HG03159 (cell line): ENCODE data around the gene CCDC12.
"Not testable (repeated sequence)": the region's sequence is repeated elsewhere in the genome, so short reads cannot be mapped to it uniquely, and the experiment has no call there.

Experiments used
- ATAC-seq: cut with Tn5 transposase; IDR thresholded peaks from one replicate; pipeline ENCODE4 v1.9.1; 2021; ENCODE audit warnings: mild to moderate bottlenecking, moderate library complexity; ENCODE audit not compliant: unreplicated experiment

Gene CCDC12

DNA sequence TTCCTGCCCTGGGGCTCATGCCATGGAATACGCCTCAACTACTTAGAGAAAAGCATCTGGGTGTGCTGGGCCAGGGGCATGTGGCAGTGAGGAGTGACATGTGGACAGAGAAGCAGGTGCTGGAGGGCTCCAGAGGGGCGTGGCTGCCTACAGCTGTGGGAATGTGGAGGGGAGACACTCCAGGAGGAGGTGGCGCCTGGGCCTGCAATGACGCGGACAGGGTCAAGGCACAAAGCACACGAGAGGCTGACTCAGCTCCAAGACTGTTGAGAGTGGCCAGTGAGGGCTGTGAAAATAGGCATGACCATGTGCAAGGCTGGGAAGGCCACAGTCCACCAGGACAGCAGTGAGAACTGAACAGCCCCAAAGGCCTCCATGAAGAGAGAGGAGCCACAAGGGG, 50.5 kb downstream of the CCDC12 start:
- no peak for ATAC-seq

DNA sequence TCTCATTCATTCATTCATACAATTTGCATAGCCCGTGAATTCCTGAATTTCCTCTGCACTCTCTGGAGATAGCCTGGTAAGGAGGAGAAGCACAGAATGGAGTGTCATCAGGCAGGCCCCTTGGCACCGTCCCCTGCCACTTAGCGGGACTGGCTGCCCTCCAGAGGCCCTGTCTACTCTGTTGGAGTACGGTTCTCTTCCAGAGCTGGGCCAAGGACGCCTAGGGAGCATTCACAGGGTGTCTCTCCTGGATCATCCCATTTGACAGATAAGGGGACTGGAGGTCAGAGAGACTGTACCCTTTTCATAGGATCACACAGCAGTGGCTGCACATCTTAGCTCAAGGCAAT, 51.0 kb downstream of the CCDC12 start:
- no peak for ATAC-seq

GRCh38 chr3:46924921-46925584, 51.5 kb downstream of the CCDC12 start:
- ATAC-seq, result no peak

- no peak for ATAC-seq
Measured at GRCh38 chr3:46923559-46924350, 52.8 kb downstream of the CCDC12 start.

DNA sequence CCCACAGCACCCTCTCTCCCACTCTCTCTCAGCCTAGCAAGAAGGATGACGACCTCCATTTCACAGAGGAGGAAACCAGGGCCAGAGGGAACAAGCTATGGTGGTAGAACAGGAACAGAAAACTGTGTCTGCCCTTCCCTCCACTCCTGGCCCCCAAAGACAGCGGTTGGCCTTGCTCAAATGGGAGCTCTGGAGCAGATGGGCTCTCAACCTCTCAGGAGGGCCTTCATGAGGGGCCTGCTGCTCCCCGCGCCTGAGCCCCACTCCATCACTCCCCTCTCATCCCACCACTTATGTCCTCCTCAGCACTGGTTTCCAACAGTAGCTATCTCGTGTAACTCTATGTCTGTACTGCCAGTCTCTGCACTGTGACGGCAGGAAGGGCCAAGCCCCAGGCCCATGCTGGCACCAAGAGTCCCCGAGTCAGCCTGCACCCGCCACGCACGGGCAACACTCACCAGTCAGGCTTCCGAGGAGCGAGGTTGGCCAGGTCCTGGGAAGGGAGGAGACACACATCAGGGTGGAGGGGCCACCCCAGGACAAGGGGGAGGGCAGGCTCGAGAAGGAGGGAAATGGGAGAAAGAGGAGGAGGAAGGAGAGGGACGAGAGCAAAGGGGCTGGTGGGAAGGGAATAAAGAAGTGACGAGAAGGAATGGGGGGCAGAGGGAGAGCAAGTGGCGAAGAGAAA, 53.5 kb downstream of the CCDC12 start:
- ATAC-seq, result no peak

DNA sequence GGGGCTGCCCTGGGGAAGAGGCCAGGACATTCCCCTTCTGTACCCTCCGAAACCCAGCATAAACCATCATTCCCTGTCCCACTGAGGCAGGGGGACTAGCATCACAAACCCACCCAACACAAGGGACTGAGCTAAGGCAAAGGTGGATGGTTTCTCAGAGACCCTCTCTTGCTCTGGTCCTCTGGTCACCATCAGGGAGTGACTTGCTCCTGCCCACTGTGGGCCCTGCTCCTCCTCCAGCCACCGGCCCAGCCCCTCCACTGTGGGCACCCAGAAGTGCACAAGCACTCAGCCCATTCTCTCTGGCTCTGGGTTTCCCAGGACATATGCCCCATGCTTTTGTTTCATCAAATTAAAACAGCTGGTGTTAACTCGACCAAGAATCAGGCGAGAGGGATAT, 54.1 kb downstream of the CCDC12 start:
- ATAC-seq, result no peak

DNA sequence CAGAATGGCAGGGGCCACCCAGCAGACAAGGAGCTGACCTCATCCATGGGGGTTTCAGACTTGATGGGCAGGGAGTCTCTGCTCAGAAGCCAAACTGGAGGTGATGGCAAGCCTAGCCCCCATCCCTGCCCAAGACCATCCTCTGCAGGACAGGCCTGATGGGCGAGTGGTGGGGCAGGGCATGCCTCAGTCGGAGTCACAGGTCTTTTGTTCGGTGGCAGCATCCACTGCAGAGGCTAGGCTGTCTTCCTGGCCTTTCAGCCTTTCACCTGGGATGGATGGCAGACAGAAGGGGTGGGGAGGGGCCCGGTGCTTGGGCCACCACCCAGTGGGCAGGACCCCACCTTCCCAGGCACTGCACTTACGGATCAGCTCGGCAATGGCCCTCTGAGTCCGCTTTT, 54.7 kb downstream of the CCDC12 start:
- no peak for ATAC-seq

- no peak for ATAC-seq
Measured at GRCh38 chr3:46921041-46921440, 55.5 kb downstream of the CCDC12 start.

DNA sequence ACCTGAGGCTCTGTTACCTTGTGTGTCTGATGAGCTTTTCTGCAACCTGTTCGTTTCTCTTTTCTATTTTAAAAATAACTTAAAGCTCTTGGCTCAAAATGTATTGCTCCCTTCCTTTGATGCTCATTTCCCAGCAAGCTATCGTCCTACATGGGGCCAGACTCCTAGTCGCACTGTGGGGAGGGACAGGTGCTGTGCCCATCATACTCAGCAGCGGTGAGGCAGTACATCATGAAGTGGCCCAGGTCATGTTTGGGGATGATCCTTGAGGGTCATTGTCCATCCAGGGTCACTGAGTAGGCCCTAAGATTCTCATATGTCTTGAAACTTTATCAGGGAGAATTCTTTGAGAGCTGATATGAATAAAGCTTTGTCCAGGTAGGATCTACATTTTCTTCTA, 57.9 kb downstream of the CCDC12 start:
- ATAC-seq, result no peak

GRCh38 chr3:46918202-46918601, 58.3 kb downstream of the CCDC12 start:
- no peak for ATAC-seq

GRCh38 chr3:46917257-46917656, 59.3 kb downstream of the CCDC12 start:
- no peak for ATAC-seq

GRCh38 chr3:46916799-46917198, 59.7 kb downstream of the CCDC12 start:
- no peak for ATAC-seq

DNA sequence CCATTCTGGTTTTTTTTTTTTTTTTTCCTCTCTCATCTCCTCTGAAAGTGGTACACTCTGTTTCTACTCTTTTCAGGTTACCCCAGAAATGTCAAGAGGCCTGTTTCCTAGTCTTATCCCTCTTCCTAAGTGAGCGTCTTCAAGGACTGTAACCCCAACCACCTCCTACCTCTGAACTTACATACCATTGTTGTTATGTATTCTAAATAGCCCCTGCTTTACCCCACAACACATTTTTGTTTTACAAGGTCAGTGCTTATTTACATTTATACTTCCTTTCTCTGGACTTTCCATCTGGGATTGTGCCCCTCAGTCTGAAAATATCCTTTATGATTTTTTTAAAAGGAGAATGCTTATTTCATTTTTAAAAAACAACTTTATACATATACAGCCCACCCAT, 60.3 kb downstream of the CCDC12 start:
- ATAC-seq, result no peak

GRCh38 chr3:46915297-46915822, 61.2 kb downstream of the CCDC12 start:
- ATAC-seq, result no peak

DNA sequence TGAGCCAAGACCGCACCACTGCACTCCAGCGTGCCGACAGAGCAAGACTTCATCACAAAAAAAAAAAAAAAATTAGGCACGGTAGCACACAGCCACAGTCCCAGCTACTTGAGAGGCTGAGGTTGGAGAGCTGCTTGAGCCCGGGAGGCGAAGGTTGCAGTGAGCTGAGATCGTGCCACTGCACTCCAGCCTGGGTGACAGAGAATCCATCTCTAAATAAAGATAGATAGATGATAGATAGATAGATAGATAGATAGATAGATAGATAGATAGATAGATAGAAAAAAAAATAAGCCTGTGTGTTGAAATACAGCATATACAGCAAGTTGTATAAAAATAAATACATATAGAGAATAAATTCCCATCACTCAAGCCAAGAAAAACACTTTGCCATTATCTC, 61.7 kb downstream of the CCDC12 start:
- ATAC-seq, result no peak

DNA sequence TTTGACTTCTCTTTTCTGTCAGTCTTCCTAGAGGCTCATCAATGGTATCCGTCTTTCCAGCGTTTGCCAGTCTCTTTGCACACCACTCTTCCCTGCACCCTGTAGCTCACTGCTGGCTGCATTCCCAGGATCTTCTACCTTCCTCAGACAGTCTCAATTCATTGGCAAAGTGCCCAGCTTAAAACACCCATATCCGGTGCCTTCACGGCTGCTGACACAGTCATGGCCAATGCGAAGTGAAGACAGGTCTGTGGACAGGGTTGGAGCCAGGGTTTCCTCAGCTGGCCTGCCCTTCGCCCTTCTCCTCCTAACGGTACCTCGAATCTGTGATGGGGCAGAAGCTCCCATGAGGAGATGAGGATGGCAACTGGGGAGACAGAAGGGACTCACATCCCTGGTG, 62.9 kb downstream of the CCDC12 start:
- ATAC-seq, result no peak

DNA sequence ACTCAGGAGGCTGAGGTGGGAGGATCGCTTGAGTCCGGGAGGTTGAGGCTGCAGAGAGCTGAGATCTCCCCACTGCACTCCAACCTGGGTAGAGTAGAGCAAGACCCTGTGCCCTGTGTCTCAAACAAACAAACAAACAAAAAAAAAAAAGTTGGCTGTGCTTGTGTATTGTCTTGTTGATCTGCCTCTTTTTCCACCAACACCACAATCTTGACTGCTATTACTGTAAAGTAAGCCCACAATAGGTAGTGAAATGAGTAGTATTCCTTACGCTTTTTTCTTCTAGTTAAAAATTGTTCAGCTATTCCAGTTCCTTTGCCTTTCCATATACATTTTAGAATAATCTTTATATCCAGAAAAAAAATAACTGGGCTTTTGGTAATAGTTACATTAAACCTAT, 63.6 kb downstream of the CCDC12 start:
- no peak for ATAC-seq

- ATAC-seq, result not testable (repeated sequence)
Measured at GRCh38 chr3:46910914-46911313, 65.6 kb downstream of the CCDC12 start.

DNA sequence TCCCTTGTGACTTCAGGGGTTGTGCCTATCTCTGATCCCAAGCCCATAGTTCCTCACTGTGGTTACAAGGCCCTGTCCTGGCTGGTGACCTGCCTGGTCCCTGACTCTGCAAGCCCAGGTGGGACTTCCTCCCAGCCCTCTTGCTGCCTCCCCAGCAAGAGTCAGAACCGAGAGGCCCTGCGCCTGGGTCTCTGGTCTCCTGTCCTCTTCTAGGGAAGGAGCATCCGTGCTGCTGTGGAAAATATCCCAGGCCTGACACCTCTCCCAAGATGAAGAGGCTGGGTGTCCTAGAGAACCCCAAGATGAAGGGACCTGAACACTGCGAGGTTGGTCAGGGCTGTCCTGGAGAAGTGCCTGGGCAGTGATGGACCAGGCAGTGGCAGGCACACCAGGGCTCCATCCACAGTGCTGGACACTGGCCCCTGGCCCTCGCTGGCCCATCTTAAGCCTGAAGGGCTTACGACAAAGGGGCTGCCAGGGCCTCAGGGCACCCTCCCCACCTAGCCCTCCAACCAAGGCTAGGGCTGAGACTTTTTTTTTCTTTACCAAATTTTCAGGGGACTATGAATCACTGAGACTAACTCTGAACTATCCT, 66.3 kb downstream of the CCDC12 start:
- ATAC-seq, result no peak

- ATAC-seq, result peak; percentile 47
Measured at GRCh38 chr3:46909535-46910161, 66.9 kb downstream of the CCDC12 start.

DNA sequence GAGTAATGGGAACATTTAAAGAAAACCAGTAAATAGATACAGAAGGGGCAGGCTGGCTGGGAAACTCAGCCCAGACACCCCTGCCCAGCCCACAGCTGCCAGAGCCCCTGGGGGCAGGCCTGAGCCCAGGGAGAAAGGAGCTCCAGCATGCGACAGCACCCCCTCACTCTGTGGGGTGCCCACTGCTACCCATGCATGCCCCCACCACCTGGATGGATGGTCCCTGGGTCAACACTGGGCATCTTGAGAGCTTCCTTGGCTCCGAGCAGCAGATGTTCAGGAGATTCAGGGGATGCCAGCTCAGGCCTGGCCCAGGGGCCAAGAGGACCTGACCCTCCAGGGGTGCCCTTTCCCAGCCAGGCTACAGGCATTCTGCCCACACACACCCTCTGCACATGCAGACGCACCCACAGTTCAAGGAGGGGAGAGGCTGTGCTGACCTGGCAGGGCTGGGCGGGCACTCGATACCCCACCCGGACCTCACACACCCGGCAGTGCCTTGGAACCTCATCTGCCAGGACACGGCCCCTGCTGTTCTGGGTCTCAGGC, 67.5 kb downstream of the CCDC12 start:
- ATAC-seq, result no peak
